CD14-positive monocyte (primary cell): Measurements from ENCODE around the gene ARL4C. TPM values are rescaled to one million over a fixed set of nuclear protein-coding genes. Genes with fewer than 3 reads are reported as not detected.

ENCODE experiments used
- DNase-seq, 3 donors: peaks; one replicate each; pipeline ENCODE4 v3.0.0-alpha.2; 2011 to 2022
- H2AFZ ChIP-seq: 2 replicates; pipeline ENCODE4 v1.6.0; 2012; ENCODE audit warnings: mild to moderate bottlenecking, low read depth, low read length, inconsistent platforms; ENCODE audit not compliant: insufficient read depth, poor library complexity, severe bottlenecking
- H3K27ac ChIP-seq, 2 donors: 1 replicate in 1 of 2; 2 replicates in 1 of 2; pipeline ENCODE4 v1.5.1; 2012 to 2013; ENCODE audit warnings: low read length in 2 of 2, control low read depth in 1 of 2, inconsistent platforms in 1 of 2, low read depth in 1 of 2, mild to moderate bottlenecking in 1 of 2
- H3K27me3 ChIP-seq, 2 donors: one replicate each; pipeline versions ENCODE4 v1.6.0 to v1.6.1; 2011 to 2013; ENCODE audit warnings: low read length in 2 of 2; ENCODE audit not compliant: control insufficient read depth in 2 of 2, insufficient read depth in 2 of 2
- H3K36me3 ChIP-seq, 2 donors: replicated peaks in 1 of 2; 1 replicate in 1 of 2; 2 replicates in 1 of 2; pipeline versions ENCODE4 v1.5.1 to v1.6.1; 2012 to 2013; ENCODE audit warnings: low read length in 2 of 2, control low read depth in 1 of 2, inconsistent platforms in 1 of 2, mild to moderate bottlenecking in 1 of 2; ENCODE audit not compliant: insufficient read depth in 2 of 2, control insufficient read depth in 1 of 2
- H3K4me1 ChIP-seq, 2 donors: 1 replicate in 1 of 2; 2 replicates in 1 of 2; pipeline versions ENCODE4 v1.5.1 to v1.6.1; 2012 to 2013; ENCODE audit warnings: low read length in 2 of 2, control low read depth in 1 of 2, inconsistent platforms in 1 of 2, mild to moderate bottlenecking in 1 of 2, moderate library complexity in 1 of 2; ENCODE audit not compliant: insufficient read depth in 2 of 2, control insufficient read depth in 1 of 2
- H3K4me2 ChIP-seq: replicated peaks from 2 replicates; pipeline ENCODE3; 2012; ENCODE audit warnings: low read length, moderate library complexity, mild to moderate bottlenecking; ENCODE audit not compliant: poor library complexity, severe bottlenecking; ENCODE audit errors: extremely low read depth
- H3K4me3 ChIP-seq, 3 experiments: fragments of 200-600 bp in 1 of 3; sonication (generic) in 1 of 3; replicated peaks in 1 of 3; 1 replicate in 2 of 3; 2 replicates in 1 of 3; pipeline ENCODE4 v1.5.1; 2011 to 2013; ENCODE audit warnings: low read length in 3 of 3, mild to moderate bottlenecking in 3 of 3, control low read depth in 2 of 3, low read depth in 2 of 3, inconsistent platforms in 1 of 3, moderate library complexity in 1 of 3
- H3K79me2 ChIP-seq: 2 replicates; pipeline ENCODE4 v1.6.0; 2012; ENCODE audit warnings: mild to moderate bottlenecking, control low read depth, inconsistent platforms, low read length, moderate library complexity; ENCODE audit not compliant: insufficient read depth
- H3K9ac ChIP-seq: 2 replicates; pipeline ENCODE4 v1.6.0; 2017; ENCODE audit warnings: low read length, mild to moderate bottlenecking; ENCODE audit not compliant: insufficient read depth, poor library complexity, severe bottlenecking
- H3K9me3 ChIP-seq, 2 donors: replicated peaks in 1 of 2; 1 replicate in 1 of 2; 2 replicates in 1 of 2; pipeline versions ENCODE4 v1.5.1 to v1.6.1; 2012 to 2013; ENCODE audit warnings: low read length in 2 of 2, control low read depth in 1 of 2; ENCODE audit not compliant: control insufficient read depth in 1 of 2, insufficient read depth in 1 of 2
- H4K20me1 ChIP-seq: 2 replicates; pipeline ENCODE4 v1.6.0; 2012; ENCODE audit warnings: mild to moderate bottlenecking, low read length, control low read depth, moderate library complexity; ENCODE audit not compliant: insufficient read depth
- H3K27ac Mint-ChIP-seq, 7 donors: one replicate each; pipeline ENCODE4 v1.8.0; 2020; ENCODE audit warnings: mild to moderate bottlenecking in 7 of 7, mixed read lengths in 7 of 7, moderate library complexity in 6 of 7, inconsistent platforms in 2 of 7
- H3K27me3 Mint-ChIP-seq, 3 donors: one replicate each; pipeline ENCODE4 v1.8.0; 2021 to 2022; ENCODE audit warnings: low read depth in 3 of 3, mild to moderate bottlenecking in 3 of 3, mixed read lengths in 3 of 3, moderate library complexity in 3 of 3, inconsistent platforms in 1 of 3
- H3K36me3 Mint-ChIP-seq, 2 donors: one replicate each; pipeline ENCODE4 v1.8.0; 2020; ENCODE audit warnings: mixed read lengths in 2 of 2, inconsistent platforms in 1 of 2, mild to moderate bottlenecking in 1 of 2
- H3K4me1 Mint-ChIP-seq: one replicate; pipeline ENCODE4 v1.8.0; 2020; ENCODE audit warnings: mild to moderate bottlenecking, mixed read lengths
- H3K4me3 Mint-ChIP-seq, 2 donors: one replicate each; pipeline ENCODE4 v1.8.0; 2020; ENCODE audit warnings: mild to moderate bottlenecking in 2 of 2, mixed read lengths in 2 of 2, moderate library complexity in 1 of 2
- H3K9me3 Mint-ChIP-seq, 7 donors: one replicate each; pipeline ENCODE4 v1.8.0; 2020 to 2022; ENCODE audit warnings: mixed read lengths in 7 of 7, mild to moderate bottlenecking in 6 of 7, moderate library complexity in 6 of 7, inconsistent platforms in 2 of 7
- CTCF ChIP-seq: fragments of 200-600 bp; IDR thresholded peaks from one replicate; pipeline ENCODE4 v1.8.0; 2022; ENCODE audit warnings: antibody characterized with exemption, mild to moderate bottlenecking
- WGBS: methylation state at CpG from one replicate; pipeline ENCODE4 v1.1.5; 2013; ENCODE audit warnings: missing lambda C conversion rate; ENCODE audit not compliant: insufficient coverage; 5-methylcytosine and 5-hydroxymethylcytosine counted together
- intact Hi-C, 2 donors: fragments of 100-400 bp; cut with micrococcal nuclease; formaldehyde crosslinking; loops; one replicate each; pipeline versions ENCODE4 v1.15.0 to v1.15.1; 2023
- polyA plus RNA-seq, 3 donors: library from polyadenylated mRNA; depleted of rRNA in 1 of 3; unstranded in 2 of 3; stranded (reverse) in 1 of 3; fragments of 300-500 nt in 2 of 3; fragments of >200 nt in 1 of 3; fragmentation: Illumina TruSeq in 2 of 3; gene quantifications; 1 replicate in 2 of 3; 2 replicates in 1 of 3; pipeline ENCODE4 v1.2.3, GENCODE V29; 2012 to 2021

The ARL4C gene
- polyA plus RNA-seq, 3 donors = 4.0 to 90.9 (median 6.4) TPM

- intact Hi-C loops = no loop called here
- no peak overlapping the region for H2AFZ ChIP-seq
- no peak overlapping the region for H3K4me2 ChIP-seq
- Mint-ChIP-seq H3K27me3 (peaks cover 9 to 14% (median 13%) of the 10 kb centered on the region in 3 donors), H3K4me3 (no peak overlapping the region), H3K27ac (peak overlapping the region in 1 of 7 donors; percentile 37), H3K4me1 (peaks cover 66% of the 10 kb centered on the region), H3K36me3 (peaks cover 0 to 7% of the 10 kb centered on the region in 2 donors), H3K9me3 (peaks cover 0 to 3% (median 0%) of the 10 kb centered on the region in 7 donors)
- peaks cover 3 to 4% of the 10 kb centered on the region in 2 donors for H3K27me3 ChIP-seq
- peaks cover 69 to 78% of the 10 kb centered on the region in 2 donors for H3K4me1 ChIP-seq
- no CpG with 5 or more reads among the region's 1 CpG for WGBS
- H3K9ac ChIP-seq = no peak overlapping the region
- no peak for TF ChIP-seq CTCF
- peaks cover 20% of the 10 kb centered on the region for H3K79me2 ChIP-seq
- no peak overlapping the region for H3K4me3 ChIP-seq
- H3K36me3 ChIP-seq = no peaks in the 10 kb centered on the region
- peak overlapping the region in 1 of 2 donors; percentile 4 for H3K27ac ChIP-seq
- H3K9me3 ChIP-seq = no peaks in the 10 kb centered on the region
- peaks cover 10% of the 10 kb centered on the region for H4K20me1 ChIP-seq
- no peak for DNase-seq
These were observed 8.4 kb downstream of the ARL4C start for GRCh38 chr2:234488486-234488885.

GRCh38 chr2:234487356-234487755 lies 9.5 kb downstream of the ARL4C start:
- Histone ChIP-seq H3K9me3 (no peaks in the 10 kb centered on the region), H3K9ac (no peak overlapping the region), H3K4me1 (peaks cover 68 to 71% of the 10 kb centered on the region in 2 donors), H3K79me2 (peaks cover 9% of the 10 kb centered on the region), H3K27me3 (peaks cover 2 to 3% of the 10 kb centered on the region in 2 donors), H4K20me1 (peaks cover 1% of the 10 kb centered on the region), H3K27ac (no peak overlapping the region), H3K4me3 (no peak overlapping the region), H3K4me2 (no peak overlapping the region), H3K36me3 (no peaks in the 10 kb centered on the region), H2AFZ (no peak overlapping the region)
- no peaks in the 10 kb centered on the region for H3K36me3 Mint-ChIP-seq
- peaks cover 6 to 13% (median 9%) of the 10 kb centered on the region in 3 donors for H3K27me3 Mint-ChIP-seq
- 0% methylated on average over 2 of the region's 3 CpGs for WGBS
- peak in 2 of 3 donors; percentile 38 to 39 for DNase-seq
- no peak for TF ChIP-seq CTCF
- H3K27ac Mint-ChIP-seq = peak overlapping the region in 2 of 7 donors; percentile 50 to 71
- intact Hi-C loops = no loop called here
- H3K9me3 Mint-ChIP-seq = peaks cover 0 to under 1% (median 0%) of the 10 kb centered on the region in 7 donors
- H3K4me3 Mint-ChIP-seq = no peak overlapping the region
- H3K4me1 Mint-ChIP-seq = peaks cover 59% of the 10 kb centered on the region
